Uterus (tissue), 2 donors: ENCODE data around the gene SP5.

Source experiments
- POLR2A ChIP-seq, 2 donors: fragments of 450-650 bp; IDR thresholded peaks; one replicate each; pipeline ENCODE4 v1.6.1; 2016; ENCODE audit warnings: antibody characterized with exemption in 2 of 2, mild to moderate bottlenecking in 1 of 2, moderate library complexity in 1 of 2
- TF ChIP-seq, protein P1 (sequence below), 4 experiments: fragments of 200-600 bp in 2 of 4; fragments of 450-650 bp in 2 of 4; sonication (generic) in 2 of 4; IDR thresholded peaks; one replicate each; pipeline ENCODE4 v1.5.1; 2016 to 2019; ENCODE audit warnings: antibody characterized with exemption in 4 of 4, mild to moderate bottlenecking in 2 of 4, moderate library complexity in 1 of 4

DNA sequence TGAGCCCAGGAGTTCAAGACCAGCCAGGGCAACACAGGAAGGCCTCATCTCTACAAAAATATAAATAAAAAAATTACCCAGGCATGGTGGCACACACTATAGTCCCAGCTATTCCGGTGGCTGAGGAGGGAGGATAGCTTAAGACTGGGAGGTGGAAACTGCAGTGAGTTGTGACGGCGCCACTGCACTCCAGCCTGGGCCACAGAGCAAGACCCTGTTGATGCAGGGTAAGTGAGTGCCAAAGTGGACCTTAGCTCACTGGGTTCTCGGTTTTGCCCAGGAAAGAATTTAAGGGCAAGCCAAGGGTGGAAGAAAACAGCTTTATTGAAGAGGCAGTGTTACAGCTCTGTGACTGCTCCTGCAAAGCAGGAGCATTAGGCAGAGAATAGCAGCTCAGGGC is 48.1 kb downstream of the SP5 start:
- TF ChIP-seq, protein P1, sequence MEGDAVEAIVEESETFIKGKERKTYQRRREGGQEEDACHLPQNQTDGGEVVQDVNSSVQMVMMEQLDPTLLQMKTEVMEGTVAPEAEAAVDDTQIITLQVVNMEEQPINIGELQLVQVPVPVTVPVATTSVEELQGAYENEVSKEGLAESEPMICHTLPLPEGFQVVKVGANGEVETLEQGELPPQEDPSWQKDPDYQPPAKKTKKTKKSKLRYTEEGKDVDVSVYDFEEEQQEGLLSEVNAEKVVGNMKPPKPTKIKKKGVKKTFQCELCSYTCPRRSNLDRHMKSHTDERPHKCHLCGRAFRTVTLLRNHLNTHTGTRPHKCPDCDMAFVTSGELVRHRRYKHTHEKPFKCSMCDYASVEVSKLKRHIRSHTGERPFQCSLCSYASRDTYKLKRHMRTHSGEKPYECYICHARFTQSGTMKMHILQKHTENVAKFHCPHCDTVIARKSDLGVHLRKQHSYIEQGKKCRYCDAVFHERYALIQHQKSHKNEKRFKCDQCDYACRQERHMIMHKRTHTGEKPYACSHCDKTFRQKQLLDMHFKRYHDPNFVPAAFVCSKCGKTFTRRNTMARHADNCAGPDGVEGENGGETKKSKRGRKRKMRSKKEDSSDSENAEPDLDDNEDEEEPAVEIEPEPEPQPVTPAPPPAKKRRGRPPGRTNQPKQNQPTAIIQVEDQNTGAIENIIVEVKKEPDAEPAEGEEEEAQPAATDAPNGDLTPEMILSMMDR (IDR thresholded peaks at IDR 0.05) = no peak
- TF ChIP-seq POLR2A (IDR thresholded peaks at IDR 0.05) = no peak
